ENCODE results near the gene DMP1. TPM values are rescaled to one million over a fixed set of nuclear protein-coding genes. Genes with fewer than 3 reads are reported as not detected.
A peak's percentile ranks its signal among the peaks of the same experiment; 100 is the strongest.

DMP1 gene
- total and polyA plus RNA-seq, 2 experiments from 2014 or later, result not detected

DNA sequence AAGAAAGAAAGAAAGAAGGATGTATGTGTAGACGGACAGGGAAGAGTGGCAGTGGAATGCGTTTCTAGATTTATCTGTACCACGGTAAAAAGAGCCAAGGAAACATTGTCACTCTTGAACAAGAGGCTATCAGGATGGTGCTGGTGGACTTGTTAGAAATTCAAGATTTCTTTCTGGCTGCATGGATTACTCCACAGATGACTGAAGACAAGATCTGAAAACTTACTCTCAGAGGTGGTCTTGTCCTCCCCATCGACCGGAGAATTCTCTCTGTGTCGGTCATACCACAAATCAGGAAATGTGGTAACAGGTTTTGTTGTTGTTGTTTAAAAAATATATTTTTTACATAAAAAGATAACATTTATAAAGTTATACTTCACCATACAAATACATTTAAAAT is 30.0 kb upstream of the DMP1 start:
- DNase-seq (ENCODE audit: low read depth in 1 of 2, low spot score in 1 of 2), result no peak
- H3K36me3 ChIP-seq, result no peaks in the 10 kb centered on the region
- H3K9me3 ChIP-seq (ENCODE audit: low read depth), result no peaks in the 10 kb centered on the region
- TF ChIP-seq, protein P1, sequence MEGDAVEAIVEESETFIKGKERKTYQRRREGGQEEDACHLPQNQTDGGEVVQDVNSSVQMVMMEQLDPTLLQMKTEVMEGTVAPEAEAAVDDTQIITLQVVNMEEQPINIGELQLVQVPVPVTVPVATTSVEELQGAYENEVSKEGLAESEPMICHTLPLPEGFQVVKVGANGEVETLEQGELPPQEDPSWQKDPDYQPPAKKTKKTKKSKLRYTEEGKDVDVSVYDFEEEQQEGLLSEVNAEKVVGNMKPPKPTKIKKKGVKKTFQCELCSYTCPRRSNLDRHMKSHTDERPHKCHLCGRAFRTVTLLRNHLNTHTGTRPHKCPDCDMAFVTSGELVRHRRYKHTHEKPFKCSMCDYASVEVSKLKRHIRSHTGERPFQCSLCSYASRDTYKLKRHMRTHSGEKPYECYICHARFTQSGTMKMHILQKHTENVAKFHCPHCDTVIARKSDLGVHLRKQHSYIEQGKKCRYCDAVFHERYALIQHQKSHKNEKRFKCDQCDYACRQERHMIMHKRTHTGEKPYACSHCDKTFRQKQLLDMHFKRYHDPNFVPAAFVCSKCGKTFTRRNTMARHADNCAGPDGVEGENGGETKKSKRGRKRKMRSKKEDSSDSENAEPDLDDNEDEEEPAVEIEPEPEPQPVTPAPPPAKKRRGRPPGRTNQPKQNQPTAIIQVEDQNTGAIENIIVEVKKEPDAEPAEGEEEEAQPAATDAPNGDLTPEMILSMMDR (IDR thresholded peaks at IDR 0.05; ENCODE audit: low read depth, low read length), result no peak
- no peak overlapping the region for H3K4me3 ChIP-seq
- H3K27ac ChIP-seq, result no peak overlapping the region
- no peaks in the 10 kb centered on the region for H3K4me1 ChIP-seq (ENCODE audit: low read depth)
- no peaks in the 10 kb centered on the region for H3K27me3 ChIP-seq

DNA sequence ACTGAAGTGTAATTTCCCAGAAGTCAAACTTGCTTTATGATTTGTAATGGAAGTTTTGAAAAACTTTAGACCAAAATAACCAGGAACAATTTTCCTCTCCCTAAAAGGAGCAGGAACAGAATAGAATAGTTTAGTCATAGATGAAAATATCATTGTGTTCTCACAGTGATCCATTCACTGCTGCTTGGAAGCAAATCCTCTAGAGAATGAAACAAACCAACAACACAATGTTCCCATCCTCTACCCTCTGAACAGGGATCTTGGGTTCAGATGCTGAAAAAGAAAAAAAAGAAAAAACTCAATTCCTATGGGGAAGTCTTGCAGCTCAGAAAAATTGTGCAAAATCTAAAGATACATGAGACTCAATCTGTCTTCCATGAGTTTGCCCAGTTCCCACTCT is 29.6 kb upstream of the DMP1 start:
- Histone ChIP-seq H3K36me3 (no peaks in the 10 kb centered on the region), H3K27ac (no peak overlapping the region), H3K27me3 (no peaks in the 10 kb centered on the region), H3K4me3 (no peak overlapping the region), H3K4me1 (ENCODE audit: low read depth) (no peaks in the 10 kb centered on the region), H3K9me3 (ENCODE audit: low read depth) (no peaks in the 10 kb centered on the region)
- TF ChIP-seq, protein P1 (IDR thresholded peaks at IDR 0.05; ENCODE audit: low read depth, low read length), result no peak
- no peak for DNase-seq (ENCODE audit: low read depth in 1 of 2, low spot score in 1 of 2)

DNA sequence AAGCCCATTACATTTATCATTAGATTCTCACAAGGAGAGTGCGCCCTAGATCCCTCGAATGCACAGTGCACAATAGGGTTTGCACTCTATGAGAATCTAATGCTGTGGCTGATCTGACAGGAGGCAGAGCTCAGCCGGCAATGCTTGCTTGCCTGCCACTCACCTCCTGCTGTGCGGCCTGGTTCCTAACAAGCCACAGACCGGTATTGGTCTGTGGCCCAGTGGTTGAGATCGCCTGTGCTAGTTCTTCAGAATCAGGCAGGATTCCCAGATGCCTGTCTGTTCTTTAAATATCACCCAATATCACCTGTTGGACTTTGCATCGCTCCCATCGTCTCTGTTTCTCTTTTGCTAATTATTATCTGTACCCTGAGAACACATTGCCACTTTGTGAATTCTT is 27.8 kb upstream of the DMP1 start:
- TF ChIP-seq, protein P1 (IDR thresholded peaks at IDR 0.05; ENCODE audit: low read depth, low read length), result no peak
- no peaks in the 10 kb centered on the region for H3K9me3 ChIP-seq (ENCODE audit: low read depth)
- no peaks in the 10 kb centered on the region for H3K36me3 ChIP-seq
- H3K27me3 ChIP-seq, result no peaks in the 10 kb centered on the region
- H3K4me1 ChIP-seq (ENCODE audit: low read depth), result no peaks in the 10 kb centered on the region
- DNase-seq (ENCODE audit: low read depth in 1 of 2, low spot score in 1 of 2), result no peak
- no peak overlapping the region for H3K4me3 ChIP-seq
- H3K27ac ChIP-seq, result no peak overlapping the region

DNA sequence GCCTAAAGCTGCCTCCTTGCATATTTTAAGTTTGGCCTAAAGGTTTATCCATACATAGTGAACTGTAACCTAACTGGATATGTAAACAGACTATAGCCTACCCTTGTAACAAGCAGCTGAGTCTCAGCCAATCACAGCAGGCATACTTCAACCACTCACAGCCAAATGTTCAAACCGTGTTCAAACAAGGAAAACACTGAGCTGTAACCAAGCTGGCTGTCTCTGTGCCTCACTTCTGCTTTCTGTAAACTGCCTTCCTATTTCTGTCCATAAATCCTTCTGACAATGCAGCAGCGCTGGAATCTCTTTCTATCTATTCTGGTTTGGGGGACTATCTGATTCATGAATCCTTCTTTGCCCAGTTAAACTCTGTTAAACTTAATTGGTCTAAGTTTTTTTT is 25.4 kb upstream of the DMP1 start:
- TF ChIP-seq, protein P1 (IDR thresholded peaks at IDR 0.05; ENCODE audit: low read depth, low read length), result no peak
- no peaks in the 10 kb centered on the region for H3K27me3 ChIP-seq
- no peak overlapping the region for H3K4me3 ChIP-seq
- DNase-seq (ENCODE audit: low read depth in 1 of 2, low spot score in 1 of 2), result no peak
- H3K36me3 ChIP-seq, result no peaks in the 10 kb centered on the region
- no peaks in the 10 kb centered on the region for H3K4me1 ChIP-seq (ENCODE audit: low read depth)
- no peak overlapping the region for H3K27ac ChIP-seq
- no peaks in the 10 kb centered on the region for H3K9me3 ChIP-seq (ENCODE audit: low read depth)

DNA sequence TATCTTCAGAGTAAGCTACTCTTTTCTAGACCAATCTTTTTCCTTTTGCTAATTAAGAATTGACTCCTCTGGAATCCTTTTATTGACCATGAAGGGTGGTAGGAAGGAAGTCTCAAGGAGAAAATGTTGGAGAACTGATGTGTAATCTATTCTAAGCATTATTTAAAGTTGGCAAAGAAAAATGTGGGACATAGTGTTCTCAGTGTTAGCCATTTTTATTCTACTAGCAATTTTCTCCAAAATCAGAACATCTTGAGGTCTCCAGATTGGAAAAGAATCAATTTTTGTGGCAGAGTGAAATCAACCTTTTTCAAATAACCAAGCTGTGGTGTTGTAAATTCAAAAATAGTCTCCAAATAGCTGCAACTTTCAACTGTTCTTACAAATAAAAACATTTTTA is 18.4 kb upstream of the DMP1 start:
- DNase-seq (ENCODE audit: low read depth in 1 of 2, low spot score in 1 of 2), result no peak
- H3K36me3 ChIP-seq, result no peaks in the 10 kb centered on the region
- H3K27ac ChIP-seq, result no peak overlapping the region
- H3K4me1 ChIP-seq (ENCODE audit: low read depth), result no peaks in the 10 kb centered on the region
- H3K27me3 ChIP-seq, result no peaks in the 10 kb centered on the region
- no peak overlapping the region for H3K4me3 ChIP-seq
- TF ChIP-seq, protein P1 (IDR thresholded peaks at IDR 0.05; ENCODE audit: low read depth, low read length), result no peak
- no peaks in the 10 kb centered on the region for H3K9me3 ChIP-seq (ENCODE audit: low read depth)

DNA sequence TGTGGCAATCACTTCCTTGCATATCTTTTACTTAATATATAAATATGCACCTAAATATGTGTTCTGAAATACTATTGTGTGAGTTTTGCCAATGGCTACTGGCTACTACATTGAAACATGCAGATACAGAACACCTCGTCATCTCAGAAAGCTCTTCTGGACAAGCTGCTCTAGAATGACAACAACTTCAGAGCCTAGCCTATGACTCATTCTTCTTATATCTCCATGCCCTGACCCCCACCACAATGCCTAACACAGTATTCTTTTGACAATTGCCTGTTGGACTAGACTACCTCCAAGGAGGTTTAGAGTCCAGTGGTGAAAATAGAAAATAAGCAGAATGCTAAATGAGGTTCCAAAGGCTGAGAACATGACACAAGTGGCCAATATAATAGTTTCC is 17.6 kb upstream of the DMP1 start:
- Histone ChIP-seq H3K4me3 (no peak overlapping the region), H3K36me3 (no peaks in the 10 kb centered on the region), H3K4me1 (ENCODE audit: low read depth) (no peaks in the 10 kb centered on the region), H3K27me3 (no peaks in the 10 kb centered on the region), H3K27ac (no peak overlapping the region), H3K9me3 (ENCODE audit: low read depth) (no peaks in the 10 kb centered on the region)
- peak in 1 of 2 donors; percentile 21 for DNase-seq (ENCODE audit: low read depth in 1 of 2, low spot score in 1 of 2)
- TF ChIP-seq, protein P1 (IDR thresholded peaks at IDR 0.05; ENCODE audit: low read depth, low read length), result no peak

Measured in cardiac muscle cell (in vitro differentiated cells and primary cell).